Activated T-cell treated with anti-CD3 and anti-CD28 coated beads for 24 hours (primary cell): ENCODE data around the gene SLC9A3.

Experiments used
- DNase-seq: peaks from one replicate; pipeline ENCODE4 v3.0.0-alpha.2; 2020; ENCODE audit warnings: low read depth

Gene SLC9A3

DNA sequence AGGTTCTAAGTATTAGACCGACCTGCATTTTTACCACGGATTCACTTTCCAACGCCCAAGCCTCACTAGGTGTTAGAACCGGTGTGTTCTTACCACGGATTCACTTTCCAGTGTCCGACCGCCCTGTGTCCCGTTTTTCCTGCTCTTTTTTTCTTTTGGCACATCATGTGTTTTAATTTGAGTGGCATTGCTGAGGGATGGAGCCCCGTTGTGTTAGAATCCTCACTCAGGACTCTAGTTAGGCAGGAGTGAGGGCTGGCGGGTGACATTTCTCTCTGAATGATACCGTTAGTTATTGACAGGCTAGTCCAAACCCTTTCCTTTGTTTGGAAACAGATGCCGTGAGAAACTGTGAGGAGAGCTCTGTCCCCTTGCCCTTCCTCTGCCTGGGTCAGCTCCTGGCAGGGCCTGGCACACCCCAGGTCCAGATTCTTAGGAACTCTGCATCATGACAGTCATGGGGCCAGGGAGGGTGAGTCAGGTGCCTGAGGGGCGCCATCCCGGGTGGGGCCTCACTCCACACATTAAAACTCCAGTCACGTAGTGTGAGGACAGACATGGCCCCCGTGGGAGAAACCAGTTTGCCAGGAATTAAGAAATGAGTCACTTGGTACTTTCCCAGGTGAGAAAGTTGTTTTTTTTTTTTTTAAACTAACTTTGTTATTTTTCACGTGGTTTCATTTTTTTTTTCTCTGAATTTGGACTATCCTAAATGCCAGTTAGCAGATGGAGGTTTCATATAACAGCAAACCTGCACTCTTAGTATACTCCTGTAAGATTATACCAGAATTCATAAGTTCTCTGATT lies 65.5 kb downstream of the SLC9A3 start:
- DNase-seq: peak; percentile 74

DNA sequence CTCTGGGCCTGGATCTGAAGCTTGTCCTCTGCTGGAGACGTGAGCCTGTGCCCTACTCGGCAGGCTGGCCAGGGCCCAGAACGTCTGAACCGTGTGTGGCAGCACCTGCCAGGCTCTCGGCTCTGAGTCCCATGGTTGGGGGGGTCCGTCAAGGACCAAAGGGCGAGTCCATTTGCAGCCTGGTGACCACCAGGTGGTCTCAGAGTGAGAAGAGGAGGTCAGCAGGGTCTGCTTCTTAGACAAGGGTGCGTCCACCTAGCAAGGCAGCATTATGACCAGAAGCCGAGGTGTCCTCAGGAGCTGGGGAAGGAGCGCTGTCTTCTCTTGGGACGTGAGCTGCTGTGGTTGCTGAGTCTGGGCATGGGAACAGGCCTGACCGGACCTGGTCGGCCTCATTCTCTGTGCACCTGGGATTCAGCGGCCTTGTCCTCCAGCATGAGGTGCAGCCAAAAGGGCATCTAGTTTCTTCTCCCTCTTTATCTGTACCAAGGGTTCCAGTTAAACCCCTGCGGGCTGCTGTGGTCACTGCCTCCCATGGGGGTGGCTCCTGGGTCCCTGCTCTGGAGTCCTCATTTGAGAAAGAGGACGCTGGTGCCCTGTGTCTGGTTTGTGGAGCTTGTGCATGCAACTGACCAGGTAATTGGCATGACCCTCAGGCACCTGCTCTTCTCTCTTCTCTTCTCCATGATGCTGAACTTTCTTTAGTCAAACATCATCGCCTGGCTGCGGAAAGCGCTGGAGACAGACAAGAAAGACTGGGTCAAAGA lies 66.9 kb downstream of the SLC9A3 start:
- DNase-seq: no peak

DNA sequence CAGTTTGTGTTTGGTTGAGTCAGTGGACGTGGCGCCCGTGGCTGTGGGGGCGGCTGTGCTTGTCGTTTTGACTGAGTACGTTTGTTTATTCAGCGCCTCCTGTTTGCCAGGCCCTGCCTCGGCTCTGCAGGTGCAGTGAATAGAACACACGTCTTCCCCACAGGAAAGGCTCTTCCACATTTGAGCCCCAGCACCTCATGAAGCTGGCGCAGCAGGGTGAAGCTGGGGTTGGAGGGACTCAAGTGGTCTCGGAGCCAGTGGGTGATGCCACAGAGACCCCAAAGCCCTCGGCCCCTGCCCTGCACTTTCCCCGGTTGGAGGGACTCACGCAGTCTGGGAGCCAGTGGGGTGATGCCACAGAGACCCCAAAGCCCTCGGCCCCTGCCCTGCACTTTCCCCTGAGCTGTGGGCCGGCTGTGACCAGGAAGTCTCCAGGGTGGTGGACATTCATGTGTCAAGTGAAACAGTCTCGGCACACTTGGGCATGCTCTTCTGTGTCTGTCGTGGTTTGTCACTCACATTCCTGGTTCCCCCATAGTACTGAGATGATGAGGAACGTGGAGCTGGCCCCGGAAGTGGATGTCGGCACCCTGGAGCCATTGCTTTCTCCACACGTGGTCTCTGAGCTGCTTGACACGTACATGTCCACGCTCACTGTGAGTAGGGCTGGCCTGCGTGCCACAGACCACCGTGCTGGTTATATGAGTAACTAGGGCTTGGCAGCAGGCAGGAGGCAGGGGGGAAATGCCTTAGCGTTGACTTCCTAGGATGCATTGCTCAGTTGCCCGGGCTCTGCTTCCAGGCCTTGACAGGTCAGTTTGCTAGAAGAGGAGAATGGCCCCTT lies 67.7 kb downstream of the SLC9A3 start:
- DNase-seq: no peak

DNA sequence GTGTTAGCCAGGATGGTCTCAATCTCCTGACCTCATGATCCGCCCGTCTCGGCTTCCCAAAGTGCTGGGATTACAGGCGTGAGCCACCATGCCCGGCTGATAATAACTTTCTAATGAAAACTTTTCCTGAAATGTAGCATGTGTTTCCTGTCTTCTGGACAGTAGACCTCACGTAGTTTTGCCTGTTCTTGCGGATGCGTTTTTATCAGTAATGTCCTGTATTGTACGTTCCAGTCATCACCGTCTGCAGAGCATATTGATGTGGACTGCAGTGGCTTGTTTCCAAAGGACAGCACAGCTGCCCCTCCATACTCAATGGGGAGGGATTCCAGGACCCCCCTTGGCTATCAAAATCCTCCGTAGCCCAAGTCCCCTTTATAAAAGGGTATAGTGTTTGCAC lies 68.4 kb downstream of the SLC9A3 start:
- DNase-seq: no peak

DNA sequence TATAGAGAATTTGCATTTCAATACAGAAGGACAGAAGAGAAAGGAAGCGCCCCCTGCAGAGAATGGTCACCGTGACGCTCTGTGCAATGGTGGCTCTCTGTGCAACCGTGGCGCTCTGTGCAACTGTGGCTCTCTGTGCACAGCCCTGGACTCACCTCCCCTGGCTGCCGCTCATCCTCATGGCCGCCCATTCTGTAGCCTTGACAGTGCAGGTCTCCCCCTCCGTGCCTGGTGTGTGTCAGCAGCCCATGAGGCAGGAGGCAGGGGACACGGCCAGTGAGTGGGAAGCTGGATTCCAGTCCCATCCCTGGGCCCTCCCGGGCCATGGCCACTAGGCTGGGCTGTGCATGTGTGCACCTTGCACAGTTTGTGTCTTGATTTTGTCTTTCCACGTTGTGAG lies 69.3 kb downstream of the SLC9A3 start:
- DNase-seq: no peak

DNA sequence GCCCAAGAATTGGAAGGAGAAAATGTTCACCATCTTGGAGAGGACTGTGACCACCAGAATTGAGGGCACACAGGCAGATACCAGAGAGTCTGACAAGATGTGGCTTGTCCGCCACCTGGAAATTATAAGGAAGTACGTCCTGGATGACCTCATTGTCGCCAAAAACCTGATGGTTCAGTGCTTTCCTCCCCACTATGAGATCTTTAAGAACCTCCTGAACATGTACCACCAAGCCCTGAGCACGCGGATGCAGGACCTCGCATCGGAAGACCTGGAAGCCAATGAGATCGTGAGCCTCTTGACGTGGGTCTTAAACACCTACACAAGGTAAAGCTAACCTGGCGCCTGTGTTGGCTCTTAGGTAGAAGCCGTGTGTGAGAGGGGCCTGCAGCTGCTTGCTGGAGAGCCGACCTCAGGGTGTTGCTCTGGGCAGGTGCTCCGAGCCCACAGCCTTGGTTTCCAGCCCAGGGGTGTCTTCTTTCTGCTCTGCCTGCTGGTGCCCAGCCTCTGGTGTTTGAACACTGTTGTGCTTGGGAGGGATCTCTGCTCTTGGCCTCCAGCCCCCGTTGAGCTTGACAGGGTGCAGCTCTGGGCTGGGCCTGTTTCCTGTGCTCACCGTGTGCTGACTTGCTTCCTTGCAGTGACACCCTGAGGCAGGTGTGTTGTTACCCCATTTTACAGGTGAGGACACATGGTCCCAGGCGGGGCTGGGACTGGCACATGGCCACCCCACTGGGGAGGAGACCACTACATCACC lies 70.3 kb downstream of the SLC9A3 start:
- DNase-seq: no peak

DNA sequence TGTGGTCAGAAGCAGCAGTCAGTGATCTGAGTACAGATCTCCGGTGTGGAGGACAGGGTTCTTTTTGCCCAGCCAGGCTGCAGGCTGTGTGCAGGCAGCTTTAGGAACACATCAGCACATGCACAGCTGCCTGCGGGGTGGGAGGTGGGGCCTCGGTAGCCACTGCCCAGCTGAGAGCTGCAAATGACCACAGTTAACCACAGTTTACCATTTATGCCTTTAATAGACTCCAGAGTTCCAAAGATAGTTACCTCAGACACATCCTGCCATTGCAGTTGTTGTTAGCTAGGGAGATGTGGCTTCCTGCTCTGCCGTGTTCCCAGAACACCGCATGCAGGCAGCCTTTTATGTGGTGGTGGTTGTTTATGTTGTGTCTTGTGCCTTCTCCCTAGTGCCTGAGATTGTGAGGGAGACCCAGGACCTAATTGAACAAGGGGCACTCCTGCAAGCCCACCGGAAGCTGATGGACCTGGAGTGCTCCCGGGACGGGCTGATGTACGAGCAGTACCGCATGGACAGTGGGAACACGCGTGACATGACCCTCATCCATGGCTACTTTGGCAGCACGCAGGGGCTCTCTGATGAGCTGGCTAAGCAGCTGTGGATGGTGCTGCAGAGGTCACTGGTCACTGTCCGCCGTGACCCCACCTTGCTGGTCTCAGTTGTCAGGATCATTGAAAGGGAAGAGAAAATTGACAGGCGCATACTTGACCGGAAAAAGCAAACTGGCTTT lies 71.1 kb downstream of the SLC9A3 start:
- no peak for DNase-seq

DNA sequence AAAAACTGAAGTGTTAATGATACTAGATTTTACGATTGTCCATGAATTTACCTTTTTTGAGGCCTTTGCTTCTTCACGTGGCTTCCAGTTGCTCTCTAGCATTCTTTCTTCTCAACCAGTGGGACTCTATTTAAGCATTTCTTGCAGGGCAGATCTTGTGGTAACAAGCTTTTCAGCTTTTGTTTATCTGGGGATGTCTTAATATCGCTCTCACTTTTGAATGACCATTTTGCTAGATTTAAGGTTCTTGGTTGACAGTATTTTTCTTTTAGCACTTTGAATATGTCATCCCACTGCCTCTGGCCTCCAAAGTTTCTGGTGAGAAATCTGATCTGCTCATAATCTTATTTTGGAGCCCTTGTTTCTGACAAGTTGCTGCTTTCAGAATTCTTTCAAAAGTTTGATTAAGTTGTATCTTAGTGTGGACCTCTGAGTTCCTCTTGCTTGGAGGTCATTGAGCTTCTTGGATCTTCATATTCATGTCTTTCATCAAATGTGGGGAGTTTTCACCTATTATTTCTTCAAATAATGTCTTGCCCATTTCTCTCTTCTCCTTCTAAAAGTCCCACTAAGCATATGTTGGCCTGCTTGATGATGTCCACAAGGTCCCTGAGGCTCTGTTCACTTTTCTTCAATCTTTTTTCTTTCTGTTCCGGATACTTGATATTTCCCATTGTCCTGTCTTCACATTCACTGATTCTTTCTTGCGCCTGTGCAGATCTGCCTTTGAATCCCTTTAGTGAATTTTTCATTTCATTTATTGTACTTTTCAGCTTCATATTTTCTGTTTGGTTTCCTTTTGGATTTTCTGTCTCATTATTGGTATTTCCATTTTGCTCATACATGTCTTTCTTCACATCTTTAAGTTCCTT lies 72.4 kb downstream of the SLC9A3 start:
- DNase-seq: no peak

DNA sequence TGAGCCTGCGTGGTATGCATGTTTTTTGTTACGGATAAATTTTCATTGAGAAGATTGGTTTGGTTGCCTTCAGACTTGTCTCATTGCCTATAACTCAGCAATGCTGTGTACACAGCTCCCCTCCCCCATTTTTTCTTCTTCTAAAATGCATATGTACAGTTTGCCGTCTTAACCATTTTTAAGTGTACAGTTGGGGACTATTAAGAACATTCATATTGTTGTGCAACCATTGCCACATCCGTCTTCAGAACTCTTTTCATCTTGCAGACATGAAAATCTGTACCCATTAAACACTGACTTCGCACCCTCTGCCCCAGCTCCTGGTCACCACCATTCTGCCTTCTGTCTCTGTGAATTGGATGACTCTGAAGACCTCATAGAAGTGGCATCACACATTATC lies 75.1 kb downstream of the SLC9A3 start:
- no peak for DNase-seq

DNA sequence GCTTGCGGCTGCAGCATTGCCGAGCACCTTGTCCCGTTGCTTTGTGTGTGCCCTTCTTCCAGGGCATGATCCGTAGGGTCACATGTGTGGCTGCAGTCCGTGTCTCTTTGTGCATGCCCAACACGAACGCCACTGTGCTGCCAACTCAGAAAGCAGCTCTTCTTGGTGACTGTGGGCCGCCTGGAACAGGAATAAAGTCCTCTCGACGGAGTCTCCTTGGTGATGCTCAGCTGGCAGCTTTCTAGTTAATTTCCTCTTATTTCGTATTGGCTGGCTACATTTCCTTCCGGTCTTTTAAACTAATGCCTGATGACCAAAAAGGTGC lies 75.5 kb downstream of the SLC9A3 start:
- DNase-seq: no peak

DNA sequence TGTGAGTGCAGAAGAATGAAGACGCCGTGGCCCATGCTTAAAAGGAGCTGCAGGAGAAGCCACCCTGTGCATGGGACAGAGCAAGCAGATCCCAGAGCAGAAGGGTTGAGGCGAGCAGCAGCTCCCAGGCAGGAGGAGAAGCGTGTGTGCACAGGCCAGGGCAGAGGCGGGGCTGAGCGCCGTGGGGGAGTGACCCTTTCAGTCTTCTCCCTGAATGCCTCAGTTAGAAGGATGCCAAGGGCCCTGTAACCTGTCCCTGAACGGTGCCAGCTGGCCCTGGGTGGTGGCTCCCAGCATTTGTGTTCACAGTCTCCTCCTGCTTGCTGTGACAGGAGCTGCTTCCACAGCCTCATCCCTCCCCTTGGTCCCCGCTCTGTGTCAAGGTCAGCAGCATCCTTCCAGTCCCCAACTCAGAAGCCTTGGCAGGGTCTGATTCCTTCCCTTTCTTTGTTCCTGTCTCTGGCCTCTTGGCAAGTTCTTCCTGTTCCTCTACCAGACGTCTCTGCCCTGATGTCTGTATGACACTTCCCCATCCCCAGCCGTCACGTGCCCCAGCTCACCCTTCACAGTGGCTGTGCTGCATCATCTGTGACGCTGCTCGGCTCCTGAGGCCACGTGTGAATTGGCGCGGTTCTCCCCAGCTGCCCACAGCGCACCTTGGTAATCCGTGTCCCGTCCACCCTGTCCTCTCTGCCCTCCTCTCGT lies 76.0 kb downstream of the SLC9A3 start:
- no peak for DNase-seq

DNA sequence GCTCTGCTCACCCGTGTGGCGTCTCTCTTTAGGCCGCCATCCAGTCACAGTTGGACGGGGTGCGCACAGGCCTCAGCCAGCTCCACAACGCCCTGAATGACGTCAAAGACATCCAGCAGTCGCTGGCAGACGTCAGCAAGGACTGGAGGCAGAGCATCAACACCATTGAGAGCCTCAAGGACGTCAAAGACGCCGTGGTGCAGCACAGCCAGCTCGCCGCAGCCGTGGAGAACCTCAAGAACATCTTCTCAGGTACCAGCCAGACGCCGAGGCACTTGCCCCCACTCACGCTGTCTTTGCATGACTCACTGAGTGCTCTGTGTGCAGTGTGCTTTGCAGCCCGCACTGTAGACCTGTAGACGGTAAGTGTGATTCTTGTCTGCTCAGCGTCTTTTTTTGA lies 76.7 kb downstream of the SLC9A3 start:
- DNase-seq: no peak

DNA sequence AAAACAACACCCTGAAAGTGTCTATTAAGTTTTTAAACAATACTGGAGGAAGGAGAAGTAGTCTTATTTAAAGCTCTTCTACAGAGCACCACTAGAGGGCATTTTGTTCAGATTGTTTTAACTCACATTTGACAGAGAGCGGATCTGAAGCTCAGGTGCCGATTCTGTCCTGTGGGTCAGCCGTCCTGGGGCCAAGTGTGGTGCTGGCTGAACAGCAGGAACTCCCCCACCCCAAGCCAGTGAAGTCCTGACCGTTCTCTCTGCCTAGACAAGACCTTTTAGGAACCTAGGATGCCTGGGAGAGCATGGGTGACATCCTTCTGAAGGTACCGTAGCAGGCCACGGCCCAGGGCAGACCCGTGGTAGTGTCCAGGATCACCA lies 77.4 kb downstream of the SLC9A3 start:
- DNase-seq: no peak

DNA sequence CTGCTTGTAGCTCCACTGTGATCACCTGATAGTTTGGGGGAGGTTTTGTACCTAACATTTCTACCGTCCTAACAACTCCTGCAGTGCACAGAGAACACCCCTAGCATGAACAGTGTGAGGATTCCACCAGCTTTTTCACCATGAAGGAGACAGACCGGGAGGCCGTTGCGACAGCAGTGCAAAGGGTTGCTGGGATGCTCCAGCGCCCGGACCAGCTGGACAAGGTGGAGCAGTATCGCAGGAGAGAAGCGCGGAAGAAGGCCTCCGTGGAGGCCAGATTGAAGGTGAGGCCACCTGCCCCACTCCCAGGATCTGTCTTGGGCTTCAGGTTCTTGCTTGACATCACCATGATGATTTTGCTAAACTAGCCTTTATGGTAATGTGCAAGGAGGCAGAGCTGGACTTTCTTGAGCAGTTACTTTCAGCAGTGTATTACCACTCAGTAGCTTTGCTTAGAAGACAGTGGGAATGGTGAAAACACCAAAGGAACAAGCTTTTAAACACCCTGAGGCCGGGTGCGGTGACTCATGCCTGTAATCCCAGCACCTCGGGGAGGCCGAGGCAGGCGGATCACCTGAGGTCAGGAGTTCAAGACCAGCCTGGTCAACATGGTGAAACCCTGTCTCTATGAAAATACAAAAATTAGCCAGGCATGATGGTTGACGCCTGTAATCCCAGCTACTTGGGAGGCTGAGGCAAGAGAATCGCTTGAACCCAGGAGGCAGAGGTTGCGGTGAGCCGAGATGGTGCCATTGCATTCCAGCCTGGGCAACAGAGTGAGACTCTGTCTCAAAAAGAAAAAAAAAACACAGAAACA lies 78.0 kb downstream of the SLC9A3 start:
- no peak for DNase-seq

DNA sequence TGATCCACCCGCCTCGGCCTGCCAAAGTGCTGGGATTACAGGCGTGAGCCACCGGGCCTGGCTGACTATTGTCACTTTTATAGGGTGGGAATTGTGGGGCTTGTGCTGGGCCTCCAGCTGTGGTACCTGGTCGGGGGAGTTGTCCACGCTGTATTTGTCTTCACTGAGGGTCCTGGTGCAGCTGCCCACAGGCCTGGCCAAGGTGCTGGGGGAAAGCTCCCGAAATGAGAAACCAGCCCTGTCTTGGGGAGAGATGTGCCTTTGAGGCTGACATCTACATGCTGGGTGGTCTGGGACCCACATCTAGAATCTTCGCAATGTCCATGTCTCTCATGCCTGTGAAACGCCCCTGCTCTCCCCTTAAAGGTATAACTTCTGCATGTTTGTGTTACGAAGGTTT lies 78.7 kb downstream of the SLC9A3 start:
- DNase-seq: no peak

DNA sequence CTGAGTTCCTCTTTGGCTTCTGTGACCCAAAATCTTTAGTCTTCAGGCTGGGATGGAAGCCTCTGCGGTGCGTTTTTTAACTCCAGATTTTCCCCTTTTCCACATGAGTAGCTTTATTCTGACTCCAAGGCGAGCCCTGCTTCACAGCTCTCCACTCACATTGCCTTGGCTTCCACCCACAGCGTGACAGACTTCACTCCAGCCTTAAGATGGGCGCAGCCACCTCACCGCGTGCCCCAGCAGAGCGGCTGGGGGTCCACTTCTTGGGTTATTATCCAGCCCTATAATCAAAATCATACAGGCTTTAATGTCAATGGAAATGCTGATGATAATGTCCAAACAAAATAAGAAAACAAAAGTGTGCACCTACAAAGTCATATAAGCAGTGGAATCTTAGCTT lies 80.0 kb downstream of the SLC9A3 start:
- no peak for DNase-seq

DNA sequence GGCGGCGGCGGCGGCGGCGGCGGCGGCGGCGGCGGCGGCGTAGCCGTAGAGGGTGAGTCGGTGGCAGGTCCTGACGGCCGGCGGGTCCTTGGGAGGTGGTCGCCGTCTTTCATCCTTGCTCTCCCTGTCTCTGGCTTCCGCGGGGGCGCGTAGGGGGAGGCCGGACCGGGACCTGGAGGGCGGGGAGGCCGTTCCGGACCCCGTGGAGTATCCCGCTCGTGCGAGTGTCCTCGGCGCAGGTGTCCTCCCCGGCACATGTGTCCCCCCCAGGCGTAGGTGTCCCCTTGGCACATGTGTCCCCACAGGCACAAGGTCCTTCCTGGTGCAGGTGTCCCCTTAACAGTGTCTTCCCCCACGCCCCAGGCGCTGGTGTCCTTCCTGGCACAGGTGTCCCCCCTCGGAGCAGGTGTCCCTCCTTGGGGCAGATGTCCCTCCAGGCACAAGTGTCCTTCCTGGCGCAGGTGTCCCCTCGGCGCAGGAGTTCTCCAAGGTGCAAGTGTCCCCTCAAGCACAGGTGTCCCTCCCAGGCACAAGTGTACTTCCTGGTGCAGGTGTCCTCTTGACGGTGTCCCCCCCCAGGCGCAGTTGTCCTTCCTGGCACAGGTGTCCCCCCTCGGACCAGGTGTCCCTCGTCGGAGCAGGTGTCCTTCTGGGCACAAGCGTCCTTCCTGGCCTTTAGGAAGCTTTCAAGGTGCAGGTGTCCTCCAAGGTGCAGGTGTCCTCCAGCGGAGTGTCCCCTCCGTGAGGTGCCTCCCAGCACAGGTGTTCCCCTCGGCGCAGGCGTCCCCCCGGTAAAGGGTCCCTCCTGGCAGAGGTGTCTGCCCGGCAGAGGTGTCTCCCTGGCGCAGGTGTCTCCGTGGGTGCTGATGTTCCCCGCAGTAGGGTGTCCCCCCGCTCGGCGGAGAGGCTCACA lies 80.8 kb downstream of the SLC9A3 start:
- DNase-seq: no peak
